OCI-LY3 (cell line): ENCODE results near the gene FBLIM1.

Experiments
- H2AFZ ChIP-seq: fragments of 200-600, 300-600 bp; shearing (Covaris generic); 2 replicates; pipeline ENCODE4 v1.6.0; 2014; ENCODE audit warnings: antibody characterized with exemption, low read depth, low read length
- H3K27ac ChIP-seq: fragments of 200-600, 300-600 bp; sonication (generic); 2 replicates; pipeline ENCODE4 v1.5.1; 2014; ENCODE audit warnings: mild to moderate bottlenecking, low read length, moderate library complexity, mixed read lengths
- H3K27me3 ChIP-seq: fragments of 200-600, 300-600 bp; sonication (generic); 2 replicates; pipeline ENCODE4 v1.6.1; 2014; ENCODE audit warnings: low read depth, low read length, mixed read lengths
- H3K36me3 ChIP-seq: fragments of 200-600, 300-600 bp; sonication (generic); replicated peaks from 2 replicates; pipeline ENCODE3; 2014; ENCODE audit warnings: low read depth, low read length, mixed read lengths
- H3K4me1 ChIP-seq: fragments of 300-600, 200-600 bp; sonication (generic); 2 replicates; pipeline ENCODE4 v1.6.1; 2014; ENCODE audit warnings: low read length, mixed read lengths
- H3K4me2 ChIP-seq: fragments of 200-600, 300-600 bp; sonication (generic); 2 replicates; pipeline ENCODE4 v1.6.1; 2014; ENCODE audit warnings: low read length, mixed read lengths
- H3K4me3 ChIP-seq: fragments of 300-600, 200-600 bp; sonication (generic); 2 replicates; pipeline ENCODE4 v1.5.1; 2014; ENCODE audit warnings: antibody characterized with exemption, mild to moderate bottlenecking, low read length, moderate library complexity
- H3K79me2 ChIP-seq: fragments of 300-600, 200-600 bp; shearing (Covaris generic); 2 replicates; pipeline ENCODE4 v1.6.1; 2014; ENCODE audit warnings: mild to moderate bottlenecking, low read length, mixed read lengths
- H3K9ac ChIP-seq: fragments of 300-600, 200-600 bp; shearing (Covaris generic); 2 replicates; pipeline ENCODE4 v1.6.0; 2014; ENCODE audit warnings: mild to moderate bottlenecking, low read length, moderate library complexity
- H3K9me3 ChIP-seq: fragments of 200-600, 300-600 bp; shearing (Covaris generic); 2 replicates; pipeline ENCODE4 v1.6.1; 2014; ENCODE audit warnings: low read length, mixed read lengths; ENCODE audit not compliant: insufficient read depth
- H4K20me1 ChIP-seq: fragments of 200-600, 300-600 bp; sonication (generic); 2 replicates; pipeline ENCODE4 v1.6.1; 2016; ENCODE audit warnings: low read length, mixed read lengths; ENCODE audit not compliant: insufficient read depth
- CTCF ChIP-seq: fragments of 200-600, 300-600 bp; sonication (generic); IDR thresholded peaks from 2 replicates; pipeline ENCODE4 v1.5.1; 2014; ENCODE audit warnings: antibody characterized with exemption, low read length, low read depth
- EZH2phosphoT487 ChIP-seq: fragments of 200-600 bp; shearing (Covaris generic); IDR thresholded peaks from 2 replicates; pipeline ENCODE4 v1.6.1; 2018; ENCODE audit warnings: antibody characterized with exemption, mixed run types, low read depth

FBLIM1 gene

GRCh38 chr1:15737324-15738319 lies 21.0 kb upstream of the FBLIM1 start:
- H4K20me1 ChIP-seq, result no peaks in the 10 kb centered on the region
- H3K4me2 ChIP-seq, result no peak overlapping the region
- H2AFZ ChIP-seq, result no peak overlapping the region
- no peak overlapping the region for H3K4me3 ChIP-seq
- no peak overlapping the region for H3K27ac ChIP-seq
- TF ChIP-seq EZH2phosphoT487 (no peak), CTCF (no peak)
- no peaks in the 10 kb centered on the region for H3K9me3 ChIP-seq
- H3K4me1 ChIP-seq, result no peaks in the 10 kb centered on the region
- H3K27me3 ChIP-seq, result no peaks in the 10 kb centered on the region
- H3K36me3 ChIP-seq, result no peaks in the 10 kb centered on the region
- no peaks in the 10 kb centered on the region for H3K79me2 ChIP-seq
- H3K9ac ChIP-seq, result no peak overlapping the region

GRCh38 chr1:15738416-15739113 lies 20.0 kb upstream of the FBLIM1 start:
- Histone ChIP-seq H3K9me3 (no peaks in the 10 kb centered on the region), H3K36me3 (no peaks in the 10 kb centered on the region), H3K79me2 (no peaks in the 10 kb centered on the region), H4K20me1 (no peaks in the 10 kb centered on the region), H2AFZ (no peak overlapping the region), H3K4me1 (no peaks in the 10 kb centered on the region), H3K4me2 (no peak overlapping the region), H3K9ac (no peak overlapping the region), H3K4me3 (no peak overlapping the region), H3K27ac (no peak overlapping the region), H3K27me3 (no peaks in the 10 kb centered on the region)
- TF ChIP-seq EZH2phosphoT487 (no peak), CTCF (no peak)

GRCh38 chr1:15739259-15739658 lies 19.3 kb upstream of the FBLIM1 start:
- Histone ChIP-seq H3K9ac (no peak overlapping the region), H3K4me2 (no peak overlapping the region), H3K36me3 (no peaks in the 10 kb centered on the region), H4K20me1 (no peaks in the 10 kb centered on the region), H3K27ac (no peak overlapping the region), H3K27me3 (no peaks in the 10 kb centered on the region), H3K4me3 (no peak overlapping the region), H2AFZ (no peak overlapping the region), H3K9me3 (no peaks in the 10 kb centered on the region), H3K79me2 (no peaks in the 10 kb centered on the region), H3K4me1 (no peaks in the 10 kb centered on the region)
- TF ChIP-seq CTCF (no peak), EZH2phosphoT487 (no peak)

- Histone ChIP-seq H3K79me2 (no peaks in the 10 kb centered on the region), H3K4me1 (no peaks in the 10 kb centered on the region), H3K27me3 (no peaks in the 10 kb centered on the region), H4K20me1 (no peaks in the 10 kb centered on the region), H3K4me2 (no peak overlapping the region), H3K27ac (no peak overlapping the region), H3K9me3 (no peaks in the 10 kb centered on the region), H3K4me3 (no peak overlapping the region), H3K36me3 (no peaks in the 10 kb centered on the region), H2AFZ (no peak overlapping the region), H3K9ac (no peak overlapping the region)
- no peak for TF ChIP-seq EZH2phosphoT487
- no peak for TF ChIP-seq CTCF
Observed at GRCh38 chr1:15739745-15740144, 18.9 kb upstream of the FBLIM1 start.
